Posterior vena cava (tissue), 2 donors: ENCODE results near the gene TCF20. TPM values are rescaled to one million over a fixed set of nuclear protein-coding genes. Genes with fewer than 3 reads are reported as not detected.

Experiments
- DNase-seq: peaks from one replicate; pipeline ENCODE4 v3.0.0-alpha.2; 2020; ENCODE audit warnings: low spot score
- intact Hi-C, 2 donors: fragments of 100-400 bp; cut with DNase I; formaldehyde crosslinking; loops; one replicate each; pipeline versions ENCODE4 v1.14.1 to v1.14.2; 2022 to 2023
- total RNA-seq, 2 donors: library from RNA; stranded (reverse); fragmentation: NEBNext Ultra II Directional; extraction: Animal tissue kit (Norgen Biotek cat#: 25700); gene quantifications; one replicate each; pipeline ENCODE4 v1.2.1, GENCODE V29; 2021
- donor health status: DM: yes; HTN: yes; CAD: no.
- donor health status: DM: yes; HTN: yes; CAD: no.

Gene TCF20
- total RNA-seq, 2 donors from 2014 or later: 26.9 to 27.2 TPM

DNA sequence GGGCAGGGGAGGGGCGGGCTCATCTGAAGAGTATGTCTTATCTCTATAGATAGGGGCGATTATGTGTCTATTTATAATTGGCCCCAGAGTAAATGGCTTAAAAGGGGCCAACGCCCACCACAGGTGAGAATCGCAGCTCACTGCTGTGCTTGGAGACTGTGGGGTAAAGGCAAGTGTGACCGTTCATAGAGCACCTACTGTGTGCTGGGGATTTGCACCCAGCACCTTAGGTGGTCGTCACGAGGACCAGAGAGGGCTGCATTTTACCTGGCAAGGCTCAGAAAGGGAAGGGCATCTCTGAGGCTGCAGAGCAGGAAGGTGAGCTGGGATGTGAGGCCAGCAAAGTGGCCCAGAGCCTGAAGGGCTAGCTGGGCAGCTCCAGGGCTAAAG is 13.7 kb upstream of the TCF20 start:
- peak; percentile 32 for DNase-seq
- intact Hi-C loops: no loop called here

DNA sequence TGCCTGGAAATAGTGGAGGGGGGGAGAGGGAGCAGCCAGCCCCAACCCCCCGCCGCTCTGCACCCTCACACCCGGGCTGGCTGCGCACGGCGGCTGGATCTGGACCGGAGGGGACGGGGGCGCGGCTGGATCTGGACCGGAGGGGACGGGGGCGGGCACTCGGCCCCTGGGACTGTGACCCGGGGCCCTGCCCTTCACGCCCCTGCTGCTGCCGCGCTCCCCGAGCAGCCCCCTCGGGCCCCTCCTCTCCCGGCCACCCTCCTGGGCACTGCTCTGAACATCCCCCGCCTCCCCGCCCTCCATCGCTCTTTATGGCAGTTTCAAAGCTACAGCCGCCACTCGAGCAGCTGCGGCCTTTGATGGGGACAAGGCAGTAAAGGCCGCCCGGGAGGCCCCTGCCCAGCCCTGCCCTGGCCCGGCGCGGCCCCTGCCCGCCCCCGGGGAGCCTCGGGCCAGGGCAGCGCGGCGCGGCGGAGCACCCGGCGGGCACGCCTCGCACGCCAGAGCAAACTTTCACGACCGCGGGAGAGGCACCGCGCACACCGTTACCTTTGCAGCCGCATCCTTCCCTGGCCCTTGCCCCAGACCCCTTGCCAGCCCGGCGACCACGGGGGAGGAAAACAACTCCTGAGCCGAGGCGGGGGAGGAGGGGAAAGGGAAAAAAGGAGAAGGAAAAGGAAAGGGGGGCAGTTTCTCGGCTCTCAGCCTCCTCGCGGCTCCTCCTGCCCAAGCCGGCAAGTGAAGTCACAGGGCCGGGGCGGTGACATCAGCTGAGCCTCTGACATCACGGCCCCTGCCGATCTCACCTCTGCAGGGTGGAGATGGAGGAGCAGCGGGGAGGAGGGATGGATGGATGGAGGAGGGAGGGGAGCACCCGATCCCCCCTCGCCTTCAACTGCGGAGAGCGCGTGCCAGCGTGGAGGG is 13.1 kb upstream of the TCF20 start:
- DNase-seq: peak; percentile 83
- intact Hi-C loops: no loop called here

DNA sequence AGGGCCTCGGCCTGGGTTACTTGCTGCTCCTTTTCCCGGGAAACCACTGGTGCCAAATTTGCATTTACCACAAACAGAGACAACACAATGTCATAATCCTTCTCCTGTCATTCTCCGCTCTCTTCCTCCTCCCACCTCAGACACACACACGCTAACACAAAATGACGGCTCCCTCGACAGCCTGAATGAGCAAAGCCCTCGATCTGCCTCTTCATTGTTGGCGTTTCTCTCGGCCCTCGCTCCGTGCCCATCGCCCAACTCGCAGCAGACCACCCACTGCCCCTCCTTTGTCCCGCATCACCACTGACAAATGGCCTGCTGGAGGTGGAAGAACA is 12.5 kb upstream of the TCF20 start:
- DNase-seq: no peak
- intact Hi-C loops: no loop called here

DNA sequence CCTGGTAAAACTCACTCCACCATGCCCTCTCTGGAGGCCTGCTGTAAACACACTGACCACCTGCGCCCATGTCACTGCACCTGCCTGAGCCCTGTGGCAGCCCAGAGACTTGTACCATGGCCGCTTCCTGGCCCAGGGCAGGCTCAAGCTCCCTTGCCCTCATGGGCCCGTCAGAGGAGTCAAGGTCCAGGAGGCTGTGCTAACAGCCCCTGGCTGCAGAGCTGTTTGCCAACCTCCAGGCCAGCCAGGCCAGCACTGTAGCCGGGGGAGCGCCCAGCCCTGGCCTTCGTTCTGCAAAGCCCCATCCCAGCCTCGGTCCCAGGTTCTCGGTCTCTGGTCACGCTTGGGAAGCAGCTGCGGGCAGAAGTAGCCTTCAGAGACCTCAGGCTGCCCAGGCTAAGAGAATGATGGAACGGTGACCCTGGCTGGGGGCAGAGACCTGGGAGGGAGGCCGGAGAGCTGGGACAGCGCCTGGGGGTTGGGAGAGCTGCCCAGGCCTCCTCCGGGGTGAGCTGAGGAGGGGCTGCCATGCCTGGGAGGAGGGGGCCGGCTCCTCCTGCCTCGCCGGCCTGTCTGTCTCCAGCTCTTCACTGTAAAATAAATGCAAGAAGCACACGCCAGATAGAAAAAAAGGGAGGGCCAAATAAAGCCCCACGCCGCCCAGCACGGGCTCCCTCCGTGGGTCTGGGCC is 11.9 kb upstream of the TCF20 start:
- intact Hi-C loops: no loop called here
- peak; percentile 72 for DNase-seq

DNA sequence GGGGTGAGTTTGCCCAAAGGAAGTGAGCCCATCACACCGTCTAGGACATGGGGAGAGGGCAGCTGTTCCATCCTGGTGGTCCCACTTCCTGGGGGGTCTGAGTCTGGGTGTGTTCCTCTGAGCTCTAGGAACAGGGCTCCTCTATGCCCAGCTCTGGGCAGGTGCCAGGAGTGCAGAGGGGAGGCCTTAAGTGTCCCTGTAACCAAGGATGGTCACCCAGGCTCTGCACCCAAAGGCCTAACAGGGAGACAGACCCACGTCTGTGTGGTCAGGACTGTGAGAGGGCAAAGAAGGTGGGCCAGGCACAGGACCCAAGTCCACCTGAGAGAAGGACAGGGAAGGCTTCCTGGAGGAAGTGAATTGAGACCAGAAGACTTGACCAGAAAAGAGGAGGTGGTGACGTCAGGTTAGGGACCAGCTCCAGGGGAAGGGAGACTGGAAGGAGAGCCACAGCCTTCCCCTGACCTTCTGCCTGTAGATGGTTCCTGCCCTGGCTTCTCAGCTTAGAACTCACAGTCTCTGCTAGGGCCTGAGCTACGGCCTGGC is 11.3 kb upstream of the TCF20 start:
- intact Hi-C loops: no loop called here
- peak; percentile 31 for DNase-seq

DNA sequence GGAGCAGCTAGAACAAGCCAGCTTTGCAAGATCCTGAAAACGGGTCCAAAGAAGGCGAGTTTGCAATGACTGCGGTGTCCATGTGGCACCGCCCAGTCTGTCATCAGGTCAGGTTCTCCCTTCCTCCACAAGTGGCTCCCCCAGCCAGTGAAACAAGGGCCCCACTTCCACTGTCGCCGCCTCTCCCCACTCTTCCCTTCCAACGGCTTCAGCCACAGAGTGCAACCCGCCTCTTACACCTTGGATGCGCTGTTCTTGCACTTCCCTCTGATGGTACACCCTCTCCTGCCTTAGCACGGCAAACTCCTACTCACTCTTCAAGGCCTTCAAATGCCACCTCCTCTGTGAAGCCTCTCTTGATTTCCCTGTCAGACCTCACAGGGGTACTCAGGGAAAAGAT is 10.8 kb upstream of the TCF20 start:
- intact Hi-C loops: no loop called here

DNA sequence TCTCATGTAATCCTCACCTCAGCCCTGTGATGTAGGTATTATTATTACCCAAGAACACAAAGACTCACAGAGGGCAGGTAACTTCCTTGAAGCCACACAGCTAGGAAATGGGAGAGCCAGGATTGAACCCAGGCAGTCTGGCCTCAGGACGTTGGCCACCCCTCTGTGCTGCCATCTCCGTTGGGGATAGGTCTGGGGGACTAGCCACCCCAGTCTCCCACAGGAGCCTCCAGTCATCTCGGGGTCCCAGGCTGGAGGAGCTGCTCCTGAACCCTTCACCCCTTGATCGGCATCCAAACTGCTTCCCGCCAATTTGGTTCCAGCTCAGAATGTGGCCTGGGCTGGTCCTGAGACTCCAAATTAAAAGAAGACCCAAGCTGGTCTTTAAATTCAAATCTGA is 10.4 kb upstream of the TCF20 start:
- DNase-seq: no peak
- intact Hi-C loops: no loop called here

More for the DNA sequence above, 10.8 kb upstream of the TCF20 start:
- DNase-seq: no peak

DNA sequence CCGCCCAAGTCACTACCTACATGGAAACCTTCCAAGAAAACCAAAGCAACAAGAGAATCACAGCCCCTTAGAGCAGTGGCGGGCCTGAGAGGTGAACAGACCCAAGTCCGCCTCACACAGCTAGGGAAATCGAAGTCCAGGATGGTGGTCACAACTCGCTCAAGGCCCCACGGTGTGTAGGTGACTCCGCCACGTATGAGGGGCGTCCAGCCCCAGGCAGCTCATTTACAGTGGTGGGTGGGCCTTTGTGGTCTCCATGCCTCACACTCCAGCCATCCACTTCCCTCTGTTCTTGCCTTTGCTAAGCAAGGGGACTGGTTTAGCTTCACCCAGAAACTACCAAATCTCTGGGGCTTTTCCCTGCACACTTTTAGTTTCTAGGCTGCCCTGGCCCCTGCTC is 9.7 kb upstream of the TCF20 start:
- intact Hi-C loops: no loop called here
- DNase-seq: no peak

DNA sequence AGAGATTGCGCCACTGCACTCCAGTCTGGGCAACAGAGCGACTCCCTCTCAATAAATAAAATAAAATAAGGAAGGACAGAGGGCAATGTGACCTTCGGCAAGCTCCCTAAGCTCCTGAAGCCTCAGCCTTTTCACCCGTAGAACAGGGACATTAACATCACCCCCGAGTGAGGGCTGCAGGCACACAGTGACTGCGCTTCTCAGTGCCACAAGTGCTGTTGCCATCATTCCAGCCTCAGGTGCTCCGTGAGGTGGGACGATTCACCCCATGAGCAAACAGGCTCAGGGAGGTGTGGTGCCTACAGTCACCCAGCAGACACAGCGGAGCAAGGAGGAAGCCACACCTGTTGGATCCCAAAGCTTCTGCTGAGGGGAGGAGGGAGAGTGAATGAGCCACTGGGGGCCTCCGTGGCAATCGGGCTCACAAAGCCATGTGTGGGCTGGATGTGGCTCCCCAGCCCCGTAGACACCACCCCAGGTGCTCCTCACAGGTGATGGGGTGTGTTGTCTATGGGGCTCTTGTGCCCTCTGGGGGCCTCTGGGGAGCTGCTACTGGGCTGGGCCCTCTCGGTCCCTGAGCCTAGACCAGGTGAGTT is 9.1 kb upstream of the TCF20 start:
- intact Hi-C loops: loop anchor here in 1 of 2 donors (10.0 kb wide), 1 partner anchor 55 kb away; no protein-coding TSS in a partner anchor
- peak; percentile 61 for DNase-seq

DNA sequence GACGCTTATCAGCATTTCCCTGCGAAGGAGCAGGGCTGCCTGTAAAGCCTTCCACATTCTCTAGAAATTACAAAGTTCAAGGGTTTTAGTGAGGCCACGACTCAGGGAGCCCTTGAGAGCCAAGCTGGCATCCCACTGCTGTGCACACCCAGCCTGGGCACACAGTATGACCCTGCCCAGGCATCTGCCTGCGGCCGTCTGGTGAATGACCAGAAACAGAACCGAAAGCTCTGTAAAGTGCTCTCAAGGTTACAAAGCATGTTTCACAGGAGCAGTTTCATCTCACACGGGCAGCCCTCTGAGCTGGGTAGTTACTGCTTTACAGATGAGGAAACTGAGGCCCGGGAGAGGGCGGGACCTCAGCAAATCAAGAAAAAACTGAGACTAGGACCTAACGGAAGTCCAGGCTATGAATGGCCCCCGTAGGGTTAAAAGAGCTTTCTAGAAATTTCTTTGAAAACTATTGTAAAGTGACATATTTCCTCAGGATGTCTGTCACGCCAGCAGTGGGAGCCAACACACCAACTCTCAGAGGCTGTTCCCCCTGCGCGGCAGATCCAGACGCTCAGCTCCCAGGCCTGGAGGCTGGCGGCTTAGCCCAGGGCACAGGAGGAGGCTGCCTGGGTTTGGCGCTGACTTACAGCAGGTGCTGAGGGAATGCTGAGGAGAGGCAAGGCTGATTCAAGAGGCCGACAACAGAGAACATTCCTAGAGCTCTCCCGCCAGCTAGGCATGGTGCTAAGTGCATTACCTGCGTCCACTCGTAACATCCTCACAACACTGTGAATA is 7.7 kb upstream of the TCF20 start:
- intact Hi-C loops: loop anchor here in 1 of 2 donors (10.0 kb wide), 1 partner anchor 57 kb away; no protein-coding TSS in a partner anchor
- DNase-seq: peak; percentile 67

DNA sequence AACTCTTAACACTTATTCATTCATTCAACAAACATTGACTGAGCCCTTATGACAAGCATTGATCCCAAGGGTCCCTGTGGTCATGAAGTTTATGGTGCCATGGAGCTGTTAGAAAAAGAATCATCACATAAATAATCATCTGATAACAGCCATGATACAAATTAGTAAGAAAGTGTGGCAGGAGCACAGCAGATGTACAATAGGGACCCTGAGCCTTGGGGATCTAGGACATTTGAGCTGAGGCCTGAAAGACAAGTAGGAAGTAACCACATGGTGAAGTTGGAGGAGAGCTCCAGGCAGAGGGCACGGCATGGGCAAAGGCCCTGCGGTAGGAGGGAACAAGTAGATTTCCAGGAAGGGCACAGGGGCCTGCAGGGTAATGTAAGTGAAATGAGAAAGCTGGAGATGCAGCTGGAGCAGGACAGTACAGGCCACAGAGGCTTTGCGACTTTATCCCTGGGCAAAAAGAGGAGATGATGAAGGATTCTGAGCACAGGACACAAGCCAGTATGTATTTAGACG is 6.8 kb upstream of the TCF20 start:
- intact Hi-C loops: loop anchor here in 1 of 2 donors (10.0 kb wide), 1 partner anchor 58 kb away; no protein-coding TSS in a partner anchor
- DNase-seq: peak; percentile 49

DNA sequence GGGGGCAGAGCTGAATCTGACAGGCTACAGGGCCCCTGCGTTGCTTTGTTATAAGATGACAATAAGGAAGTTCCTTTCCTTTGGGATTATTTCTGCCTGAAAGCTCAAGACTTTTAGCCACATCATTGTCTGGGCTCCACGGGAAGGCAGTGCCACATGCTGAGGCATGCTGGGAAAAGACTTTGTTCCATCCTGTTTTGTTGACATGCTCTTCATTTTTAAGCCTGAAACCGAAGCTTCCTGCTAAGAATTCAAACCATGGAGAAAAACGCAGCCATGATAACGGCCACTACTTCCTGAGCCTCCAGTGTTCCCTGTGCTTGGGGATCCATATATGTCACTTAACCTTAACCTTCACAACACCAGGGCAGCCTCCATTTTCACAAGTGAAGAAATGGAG is 5.5 kb upstream of the TCF20 start:
- intact Hi-C loops: loop anchor here in 1 of 2 donors (10.0 kb wide), 1 partner anchor 59 kb away; no protein-coding TSS in a partner anchor
- no peak for DNase-seq

DNA sequence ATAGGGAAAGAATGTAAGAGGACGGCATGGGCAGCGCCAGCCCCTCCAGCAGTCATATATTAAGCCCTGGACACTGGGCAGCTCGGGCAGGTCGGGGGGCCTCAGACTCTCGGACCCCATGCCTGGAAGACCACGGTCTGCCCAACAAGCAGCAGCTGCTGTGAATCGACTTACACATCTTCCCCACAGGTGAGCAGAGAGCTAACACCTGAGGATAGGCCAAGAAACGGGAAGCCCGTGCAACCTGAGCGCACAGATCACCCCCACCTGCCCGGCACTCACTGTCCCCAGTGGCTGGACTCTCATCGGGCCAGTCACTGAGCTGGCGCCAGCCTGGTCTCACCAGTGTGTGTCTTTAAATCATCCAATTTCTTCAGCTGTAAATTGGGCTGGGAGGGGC is 4.7 kb upstream of the TCF20 start:
- peak; percentile 58 for DNase-seq
- intact Hi-C loops: loop anchor here in 1 of 2 donors (10.0 kb wide), 1 partner anchor 60 kb away; no protein-coding TSS in a partner anchor

DNA sequence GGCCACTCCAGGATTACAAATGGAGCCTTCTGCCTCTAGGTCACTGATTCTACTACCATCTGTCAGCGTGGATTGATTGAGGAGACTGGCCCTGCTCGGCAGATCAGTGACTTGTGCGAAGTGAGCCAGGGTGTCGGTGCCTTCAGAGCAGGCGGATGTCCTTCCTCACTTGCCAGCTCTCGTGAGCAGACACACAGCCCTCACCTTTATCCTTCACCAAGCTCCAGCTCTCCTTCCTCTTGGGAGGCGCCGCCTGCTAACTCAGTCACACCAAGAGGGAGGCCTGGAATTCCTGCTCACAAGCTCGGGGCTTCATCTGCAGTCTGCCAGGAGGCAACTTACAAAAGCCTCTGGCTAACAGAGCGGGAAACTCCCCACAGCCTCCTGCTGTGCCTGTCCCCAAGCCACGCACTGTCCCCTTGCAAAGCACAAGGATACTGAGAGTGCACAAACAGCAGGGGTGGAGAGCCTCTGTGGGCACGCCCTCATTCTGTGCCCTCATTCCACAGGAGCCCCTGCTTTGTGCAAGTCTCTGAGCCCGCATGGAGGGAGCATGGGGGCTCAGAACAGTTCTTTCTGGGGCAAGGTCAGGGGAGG is 3.5 kb upstream of the TCF20 start:
- DNase-seq: peak; percentile 70
- intact Hi-C loops: loop anchor here (5.0 to 10.0 kb wide), 2 partner anchors 61 to 163 kb away; no protein-coding TSS in a partner anchor

DNA sequence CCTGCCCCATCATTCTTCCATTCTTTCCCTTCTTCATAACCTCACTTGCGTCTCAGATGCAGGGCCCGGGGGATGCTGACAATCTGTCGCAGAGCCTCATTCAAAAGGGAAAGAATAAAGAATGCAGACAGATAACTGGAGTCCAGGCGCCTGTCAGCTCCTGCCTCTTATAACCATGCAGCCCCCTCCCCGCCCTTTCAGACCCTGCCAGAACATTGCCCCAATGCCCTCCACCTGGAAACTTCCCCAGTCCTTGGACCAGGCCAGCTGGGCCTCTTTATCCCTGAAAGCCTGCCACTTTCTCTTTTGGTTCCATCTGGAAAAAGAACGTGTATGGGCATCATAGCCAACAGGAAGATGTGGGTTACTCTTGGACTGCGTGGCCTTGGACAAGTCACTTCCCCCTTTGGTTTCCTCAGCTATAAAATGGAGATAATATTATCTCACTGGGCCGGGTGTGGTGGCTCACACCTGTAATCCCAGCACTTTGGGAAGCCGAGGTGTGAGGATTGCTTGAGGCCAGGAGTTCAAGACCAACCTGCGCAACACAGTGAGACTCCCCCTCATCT is 2.1 kb upstream of the TCF20 start:
- intact Hi-C loops: loop anchor here (5.0 to 10.0 kb wide), 2 partner anchors 62 to 165 kb away; no protein-coding TSS in a partner anchor
- DNase-seq: no peak

DNA sequence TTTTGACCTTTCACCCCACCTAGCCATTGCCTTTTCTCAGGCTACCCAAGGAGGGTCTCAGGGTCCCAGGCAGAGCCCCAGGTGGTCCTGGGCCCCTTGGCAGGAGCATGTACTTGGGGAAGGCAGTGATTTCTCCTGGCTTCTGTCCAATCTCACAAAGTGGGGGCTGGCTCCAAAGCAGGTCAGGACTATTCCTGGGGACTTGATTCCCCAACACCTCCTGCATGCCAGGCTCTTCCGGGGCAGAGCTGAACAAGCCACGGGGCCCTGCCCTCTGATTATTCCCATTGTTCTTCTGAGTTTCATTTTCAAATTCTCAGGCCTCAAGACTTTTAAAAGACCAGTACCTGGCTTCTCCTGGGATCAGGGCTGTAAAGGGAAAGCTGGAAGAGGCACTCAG is 1.5 kb upstream of the TCF20 start:
- intact Hi-C loops: loop anchor here (5.0 to 10.0 kb wide), 2 partner anchors 63 to 165 kb away; no protein-coding TSS in a partner anchor
- DNase-seq: no peak

DNA sequence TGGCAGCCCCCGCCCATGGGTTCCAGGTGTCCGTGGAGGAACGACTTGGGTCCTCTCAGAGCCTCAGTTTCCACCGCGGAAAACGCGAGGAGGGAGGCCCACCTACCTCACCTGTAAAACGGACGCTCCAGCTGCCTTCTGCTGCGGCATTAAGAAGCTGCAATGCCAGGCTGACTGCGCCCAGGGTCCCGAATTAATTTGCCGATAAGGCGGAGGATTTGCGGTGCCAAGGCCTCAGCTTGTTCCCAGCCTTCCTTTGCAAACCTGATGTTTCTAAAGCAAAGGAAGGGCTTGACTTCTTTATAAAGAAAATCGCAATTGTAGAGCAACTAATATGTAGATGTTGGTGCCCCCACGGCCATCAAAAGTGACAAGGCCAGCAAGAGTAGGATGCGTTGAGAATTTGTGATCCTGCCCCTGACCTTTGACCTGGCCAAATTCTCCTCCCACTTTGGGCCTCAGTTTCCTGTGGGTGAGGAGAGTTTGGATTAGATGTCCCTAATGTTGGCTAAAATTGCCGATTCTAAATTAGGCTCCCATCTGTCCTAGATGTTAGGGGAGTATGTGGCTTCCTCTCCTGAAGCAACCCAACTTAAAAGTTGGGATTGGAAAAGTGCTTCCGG is 849 bp upstream of the TCF20 start:
- DNase-seq: no peak
- intact Hi-C loops: loop anchor here (5.0 to 10.0 kb wide), 2 partner anchors 63 to 166 kb away; no protein-coding TSS in a partner anchor
